MM.1S (cell line): ENCODE data around the gene UGT1A10.

Experiments used
- DNase-seq: peaks from one replicate; pipeline ENCODE4 v3.0.0-alpha.2; 2015
- H2AFZ ChIP-seq: fragments of 300-600 bp; sonication (generic); 2 replicates; pipeline ENCODE4 v1.6.0; 2016; ENCODE audit warnings: antibody characterized with exemption, low read length
- H3F3A ChIP-seq: fragments of 300-600 bp; sonication (generic); 2 replicates; pipeline ENCODE4 v1.6.1; 2016; ENCODE audit warnings: mild to moderate bottlenecking, antibody characterized with exemption, low read length, moderate library complexity, mixed read lengths; ENCODE audit not compliant: insufficient read depth
- H3K27ac ChIP-seq: fragments of 300-600 bp; sonication (generic); 2 replicates; pipeline ENCODE4 v1.5.1; 2016; ENCODE audit warnings: mild to moderate bottlenecking, low read length
- H3K27me3 ChIP-seq: fragments of 300-600 bp; sonication (generic); replicated peaks from 2 replicates; pipeline ENCODE4 v1.6.0; 2016; ENCODE audit warnings: low read length; ENCODE audit not compliant: insufficient read depth
- H3K36me3 ChIP-seq: fragments of 300-600 bp; sonication (generic); replicated peaks from 2 replicates; pipeline ENCODE4 v1.6.1; 2016; ENCODE audit warnings: mild to moderate bottlenecking, low read length, mixed read lengths; ENCODE audit not compliant: insufficient read depth
- H3K4me1 ChIP-seq: fragments of 300-600 bp; sonication (generic); 2 replicates; pipeline ENCODE4 v1.6.1; 2016; ENCODE audit warnings: low read length, mixed read lengths
- H3K4me2 ChIP-seq: fragments of 300-600 bp; sonication (generic); 2 replicates; pipeline ENCODE4 v1.6.0; 2016; ENCODE audit warnings: low read depth, low read length
- H3K4me3 ChIP-seq: fragments of 300-600 bp; sonication (generic); 2 replicates; pipeline ENCODE4 v1.5.1; 2016; ENCODE audit warnings: low read length, mixed read lengths
- H3K79me2 ChIP-seq: fragments of 300-600 bp; sonication (generic); 2 replicates; pipeline ENCODE4 v1.6.1; 2016; ENCODE audit warnings: mixed run types, low read length, mixed read lengths
- H3K9ac ChIP-seq: fragments of 300-600 bp; sonication (generic); 2 replicates; pipeline ENCODE4 v1.6.1; 2016; ENCODE audit warnings: low read length, mixed read lengths
- H3K9me2 ChIP-seq: fragments of 300-600 bp; sonication (generic); replicated peaks from 2 replicates; pipeline ENCODE4 v1.6.1; 2016; ENCODE audit warnings: mild to moderate bottlenecking, low read length, mixed read lengths; ENCODE audit not compliant: insufficient read depth
- H3K9me3 ChIP-seq: fragments of 300-600 bp; sonication (generic); replicated peaks from 2 replicates; pipeline ENCODE4 v1.6.1; 2016; ENCODE audit warnings: mild to moderate bottlenecking, low read length, mixed read lengths; ENCODE audit not compliant: insufficient read depth
- H4K20me1 ChIP-seq: fragments of 300-600 bp; sonication (generic); 2 replicates; pipeline ENCODE4 v1.6.1; 2016; ENCODE audit warnings: mild to moderate bottlenecking, low read length, moderate library complexity, mixed read lengths; ENCODE audit not compliant: insufficient read depth
- CTCF ChIP-seq: fragments of 300-600 bp; sonication (generic); IDR thresholded peaks from 2 replicates; pipeline ENCODE4 v1.5.1; 2016; ENCODE audit warnings: antibody characterized with exemption, low read length, mixed read lengths
- EZH2 ChIP-seq: fragments of 300-600 bp; sonication (generic); optimal IDR thresholded peaks from 2 replicates; pipeline ENCODE3; 2017; ENCODE audit warnings: low read depth, mild to moderate bottlenecking, antibody characterized with exemption, low read length, mixed read lengths
- EZH2phosphoT487 ChIP-seq: fragments of 300-600 bp; sonication (generic); IDR thresholded peaks from 2 replicates; pipeline ENCODE4 v1.6.1; 2018; ENCODE audit warnings: antibody characterized with exemption, low read length

Gene UGT1A10

GRCh38 chr2:233811087-233811486 is 174.8 kb downstream of the UGT1A10 start:
- H4K20me1 ChIP-seq: no peaks in the 10 kb centered on the region
- no peak for DNase-seq
- H3K9ac ChIP-seq: no peak overlapping the region
- no peak for TF ChIP-seq CTCF
- no peak for TF ChIP-seq EZH2
- TF ChIP-seq EZH2phosphoT487: no peak
- H3K27me3 ChIP-seq: no peaks in the 10 kb centered on the region
- H2AFZ ChIP-seq: no peak overlapping the region
- H3F3A ChIP-seq: no peaks in the 10 kb centered on the region
- H3K9me3 ChIP-seq: no peaks in the 10 kb centered on the region
- no peak overlapping the region for H3K27ac ChIP-seq
- H3K36me3 ChIP-seq: no peaks in the 10 kb centered on the region
- H3K4me3 ChIP-seq: no peak overlapping the region
- H3K4me1 ChIP-seq: no peaks in the 10 kb centered on the region
- no peaks in the 10 kb centered on the region for H3K9me2 ChIP-seq
- no peak overlapping the region for H3K4me2 ChIP-seq
- H3K79me2 ChIP-seq: no peaks in the 10 kb centered on the region

DNA sequence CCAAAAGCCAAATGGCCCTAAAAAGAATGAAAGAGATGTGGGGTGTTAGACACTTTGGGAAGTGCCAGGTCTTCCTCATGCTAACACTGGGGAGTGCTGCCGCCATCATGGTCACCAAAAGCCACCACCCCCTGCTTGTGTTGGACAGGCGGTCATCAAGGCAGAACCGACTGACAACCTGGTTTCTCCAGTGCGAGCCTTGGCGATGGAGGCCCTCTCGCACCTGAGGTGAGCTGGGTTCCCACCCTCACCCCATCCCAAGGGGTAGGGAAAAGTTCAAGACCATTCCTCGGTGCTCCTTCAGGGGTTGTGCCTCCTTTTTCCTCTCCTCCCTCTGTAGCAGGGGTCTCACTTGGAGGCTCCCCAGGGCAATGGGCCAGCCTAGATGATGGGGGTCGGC is 175.5 kb downstream of the UGT1A10 start:
- H3K4me2 ChIP-seq: no peak overlapping the region
- H3K27ac ChIP-seq: no peak overlapping the region
- TF ChIP-seq EZH2: no peak
- no peak for TF ChIP-seq CTCF
- no peak for TF ChIP-seq EZH2phosphoT487
- no peaks in the 10 kb centered on the region for H3K36me3 ChIP-seq
- H4K20me1 ChIP-seq: no peaks in the 10 kb centered on the region
- no peak overlapping the region for H2AFZ ChIP-seq
- H3K9me3 ChIP-seq: no peaks in the 10 kb centered on the region
- H3K9ac ChIP-seq: no peak overlapping the region
- no peaks in the 10 kb centered on the region for H3K9me2 ChIP-seq
- H3F3A ChIP-seq: no peaks in the 10 kb centered on the region
- DNase-seq: no peak
- no peak overlapping the region for H3K4me3 ChIP-seq
- no peaks in the 10 kb centered on the region for H3K27me3 ChIP-seq
- no peaks in the 10 kb centered on the region for H3K79me2 ChIP-seq
- H3K4me1 ChIP-seq: no peaks in the 10 kb centered on the region

DNA sequence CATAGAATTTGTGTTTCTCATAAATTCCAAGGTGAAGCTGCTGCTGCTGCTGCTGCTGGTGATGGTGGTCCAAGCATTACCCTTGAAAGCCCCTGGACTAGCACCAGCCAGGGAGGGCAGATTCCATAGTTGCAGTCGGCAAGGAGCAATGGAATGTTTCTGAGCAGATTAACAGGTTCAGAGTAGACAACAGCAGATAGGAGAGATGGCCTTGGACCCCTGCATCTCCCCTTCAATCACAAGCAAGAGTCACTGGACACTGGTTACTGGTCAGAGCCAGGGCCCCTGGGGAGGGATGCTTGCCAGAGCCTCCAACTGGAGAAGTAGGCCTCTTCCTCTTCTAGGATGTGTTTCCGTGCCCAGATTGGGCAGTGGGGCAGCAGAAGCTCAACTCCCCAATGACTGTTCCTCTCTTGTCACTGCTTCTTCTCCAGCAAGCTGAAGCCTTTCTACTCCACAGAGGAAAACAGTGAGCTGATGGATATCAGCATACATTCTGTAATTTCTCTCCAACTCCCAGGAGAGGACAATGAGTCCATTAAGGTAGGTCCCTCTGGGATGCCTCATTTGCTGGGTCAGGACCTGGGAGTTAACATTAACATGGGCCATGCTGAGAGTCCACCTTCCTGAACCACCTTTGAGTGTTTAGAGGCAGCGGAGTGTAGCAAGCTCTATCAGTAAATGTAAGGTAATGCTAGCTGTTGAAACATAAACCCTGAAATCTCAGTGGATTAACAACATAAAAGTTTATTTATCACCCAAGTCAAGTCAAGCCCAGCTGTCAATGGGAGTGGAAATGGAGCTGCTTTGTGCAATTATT is 177.2 kb downstream of the UGT1A10 start:
- Histone ChIP-seq H3F3A (no peaks in the 10 kb centered on the region), H3K79me2 (no peaks in the 10 kb centered on the region), H3K4me1 (no peaks in the 10 kb centered on the region), H3K36me3 (no peaks in the 10 kb centered on the region), H3K4me2 (no peak overlapping the region), H3K9me3 (no peaks in the 10 kb centered on the region), H3K27me3 (no peaks in the 10 kb centered on the region), H2AFZ (no peak overlapping the region), H3K27ac (no peak overlapping the region), H3K4me3 (no peak overlapping the region), H3K9me2 (no peaks in the 10 kb centered on the region), H4K20me1 (no peaks in the 10 kb centered on the region), H3K9ac (no peak overlapping the region)
- no peak for TF ChIP-seq CTCF
- DNase-seq: no peak
